ENCODE results near the gene FOXP2.

Gene FOXP2

GRCh38 chr7:114412548-114412947, 2.1 kb upstream of the FOXP2 start:
- H3K36me3 ChIP-seq (ENCODE audit: insufficient read depth) = no peaks in the 10 kb centered on the region
- H3K4me1 ChIP-seq (ENCODE audit: low read depth, poor library complexity, severe bottlenecking) = peaks cover 19% of the 10 kb centered on the region
- no peak overlapping the region for H3K4me2 ChIP-seq
- no peaks in the 10 kb centered on the region for H3K79me2 ChIP-seq (ENCODE audit: insufficient read depth, low read depth)
- no peak overlapping the region for H2AFZ ChIP-seq (ENCODE audit: low read depth)
- no peak overlapping the region for H3K9ac ChIP-seq
- TF ChIP-seq CTCF (conservative IDR thresholded peaks at IDR 0.05; ENCODE audit: low read depth, low read length) = no peak
- H3K27ac ChIP-seq = no peak overlapping the region
- no peaks in the 10 kb centered on the region for H3K27me3 ChIP-seq (ENCODE audit: insufficient read depth, low read depth)
- no peak overlapping the region for H3K4me3 ChIP-seq (IDR thresholded peaks at IDR 0.05; ENCODE audit: insufficient read depth, low read depth, low read length)
- H4K20me1 ChIP-seq (ENCODE audit: insufficient read depth) = no peaks in the 10 kb centered on the region

- Histone ChIP-seq H4K20me1 (ENCODE audit: insufficient read depth) (no peaks in the 10 kb centered on the region), H3K79me2 (ENCODE audit: insufficient read depth, low read depth) (no peaks in the 10 kb centered on the region), H2AFZ (ENCODE audit: low read depth) (no peak overlapping the region), H3K27me3 (ENCODE audit: insufficient read depth, low read depth) (no peaks in the 10 kb centered on the region), H3K36me3 (ENCODE audit: insufficient read depth) (no peaks in the 10 kb centered on the region), H3K27ac (peak overlapping the region; percentile 15; the same call in 1 of the 2 replicates), H3K4me3 (IDR thresholded peaks at IDR 0.05; ENCODE audit: insufficient read depth, low read depth, low read length) (no peak overlapping the region), H3K4me2 (no peak overlapping the region; the same call in 1 of the 2 replicates), H3K4me1 (ENCODE audit: low read depth, poor library complexity, severe bottlenecking) (peaks cover 19% of the 10 kb centered on the region), H3K9ac (no peak overlapping the region)
- TF ChIP-seq CTCF (conservative IDR thresholded peaks at IDR 0.05; ENCODE audit: low read depth, low read length) = no peak
Observed at GRCh38 chr7:114413761-114414155, 857 bp upstream of the FOXP2 start.

GRCh38 chr7:114415064-114415989, 712 bp downstream of the FOXP2 start:
- Histone ChIP-seq H3K27ac (no peak overlapping the region), H3K4me3 (IDR thresholded peaks at IDR 0.05; ENCODE audit: insufficient read depth, low read depth, low read length) (no peak overlapping the region), H3K4me2 (no peak overlapping the region), H3K4me1 (ENCODE audit: low read depth, poor library complexity, severe bottlenecking) (peaks cover 19% of the 10 kb centered on the region), H3K27me3 (ENCODE audit: insufficient read depth, low read depth) (no peaks in the 10 kb centered on the region), H4K20me1 (ENCODE audit: insufficient read depth) (no peaks in the 10 kb centered on the region), H2AFZ (ENCODE audit: low read depth) (no peak overlapping the region), H3K36me3 (ENCODE audit: insufficient read depth) (no peaks in the 10 kb centered on the region), H3K79me2 (ENCODE audit: insufficient read depth, low read depth) (no peaks in the 10 kb centered on the region), H3K9ac (no peak overlapping the region)
- no peak for TF ChIP-seq CTCF (conservative IDR thresholded peaks at IDR 0.05; ENCODE audit: low read depth, low read length)

- no peak overlapping the region for H3K4me2 ChIP-seq
- H4K20me1 ChIP-seq (ENCODE audit: insufficient read depth) = no peaks in the 10 kb centered on the region
- TF ChIP-seq CTCF (conservative IDR thresholded peaks at IDR 0.05; ENCODE audit: low read depth, low read length) = no peak
- H3K79me2 ChIP-seq (ENCODE audit: insufficient read depth, low read depth) = no peaks in the 10 kb centered on the region
- H3K27me3 ChIP-seq (ENCODE audit: insufficient read depth, low read depth) = no peaks in the 10 kb centered on the region
- H2AFZ ChIP-seq (ENCODE audit: low read depth) = no peak overlapping the region
- no peak overlapping the region for H3K27ac ChIP-seq
- no peak overlapping the region for H3K9ac ChIP-seq
- no peak overlapping the region for H3K4me3 ChIP-seq (IDR thresholded peaks at IDR 0.05; ENCODE audit: insufficient read depth, low read depth, low read length)
- no peaks in the 10 kb centered on the region for H3K36me3 ChIP-seq (ENCODE audit: insufficient read depth)
- peaks cover 19% of the 10 kb centered on the region for H3K4me1 ChIP-seq (ENCODE audit: low read depth, poor library complexity, severe bottlenecking)
Observed at GRCh38 chr7:114416129-114416990, 1.7 kb downstream of the FOXP2 start.
